HepG2 (cell line): ENCODE data around the gene MAPK13. TPM values are rescaled to one million over a fixed set of nuclear protein-coding genes. Genes with fewer than 3 reads are reported as not detected.

Source experiments
- AKAP8 ChIP-seq: sonication (generic); formaldehyde crosslinking; IDR thresholded peaks from 2 replicates; pipeline ENCODE4 v1.5.1; 2020; ENCODE audit warnings: mild to moderate bottlenecking, missing genetic modification reagents
- BCL3 ChIP-seq: sonication (generic); formaldehyde crosslinking; IDR thresholded peaks from 2 replicates; pipeline ENCODE4 v1.5.1; 2020; ENCODE audit warnings: mild to moderate bottlenecking, missing genetic modification reagents, moderate library complexity
- EP300 ChIP-seq, 3 experiments: sonication (generic) in 1 of 3; formaldehyde crosslinking in 1 of 3; IDR thresholded peaks; 2 replicates each; pipeline versions ENCODE4 v1.5.1 to v1.6.1; 2011 to 2020; ENCODE audit warnings: low read depth in 2 of 3, low read length in 2 of 3, borderline replicate concordance in 1 of 3, improper control_type of control experiment in 1 of 3, mild to moderate bottlenecking in 1 of 3, missing genetic modification reagents in 1 of 3, moderate library complexity in 1 of 3
- FOXA3 ChIP-seq: IDR thresholded peaks from 2 replicates; pipeline ENCODE4 v1.6.1; 2016; ENCODE audit warnings: missing genetic modification reagents, missing compliant biosample characterization
- FOXO1 ChIP-seq: sonication (generic); formaldehyde crosslinking; IDR thresholded peaks from 2 replicates; pipeline ENCODE4 v1.4.0; 2020; ENCODE audit warnings: missing genetic modification reagents
- HOXA9 ChIP-seq: sonication (generic); formaldehyde crosslinking; IDR thresholded peaks from 2 replicates; pipeline ENCODE4 v1.8.1; 2022; ENCODE audit warnings: missing genetic modification reagents, mild to moderate bottlenecking, moderate library complexity, borderline replicate concordance
- JARID2 ChIP-seq: sonication (generic); formaldehyde crosslinking; IDR thresholded peaks from 2 replicates; pipeline ENCODE4 v1.8.1; 2023; ENCODE audit warnings: missing genetic modification reagents, inconsistent platforms; ENCODE audit not compliant: insufficient replicate concordance
- KDM2A ChIP-seq: sonication (generic); formaldehyde crosslinking; IDR thresholded peaks from 2 replicates; pipeline ENCODE4 v1.4.0; 2020; ENCODE audit warnings: low read depth, missing genetic modification reagents, borderline replicate concordance
- KLF6 ChIP-seq: IDR thresholded peaks from 2 replicates; pipeline ENCODE4 v1.8.0; 2016; ENCODE audit warnings: missing biosample characterization, missing genetic modification reagents
- MAF1 ChIP-seq: sonication (generic); formaldehyde crosslinking; IDR thresholded peaks from 2 replicates; pipeline ENCODE4 v1.5.0; 2020; ENCODE audit warnings: missing genetic modification reagents, borderline replicate concordance
- ONECUT2 ChIP-seq: sonication (generic); formaldehyde crosslinking; IDR thresholded peaks from 2 replicates; pipeline ENCODE4 v1.4.0; 2020; ENCODE audit warnings: missing genetic modification reagents
- PATZ1 ChIP-seq: sonication (generic); formaldehyde crosslinking; IDR thresholded peaks from 2 replicates; pipeline ENCODE4 v1.4.0; 2020; ENCODE audit warnings: missing genetic modification reagents
- RORA ChIP-seq: sonication (generic); formaldehyde crosslinking; IDR thresholded peaks from 2 replicates; pipeline ENCODE4 v1.5.0; 2020; ENCODE audit warnings: mild to moderate bottlenecking, missing genetic modification reagents, moderate library complexity
- SMAD1 ChIP-seq: sonication (generic); formaldehyde crosslinking; IDR thresholded peaks from 2 replicates; pipeline ENCODE4 v1.4.0; 2020; ENCODE audit warnings: missing genetic modification reagents, low read depth, mild to moderate bottlenecking, borderline replicate concordance
- SRF ChIP-seq: IDR thresholded peaks from 2 replicates; pipeline ENCODE4 v1.6.1; 2011; ENCODE audit warnings: mild to moderate bottlenecking, low read depth, low read length, moderate library complexity
- SRY ChIP-seq: sonication (generic); formaldehyde crosslinking; IDR thresholded peaks from 2 replicates; pipeline ENCODE4 v1.8.0; 2022; ENCODE audit warnings: mild to moderate bottlenecking, missing genetic modification reagents
- ZFP37 ChIP-seq: sonication (generic); formaldehyde crosslinking; IDR thresholded peaks from 2 replicates; pipeline ENCODE4 v1.4.0; 2020; ENCODE audit warnings: missing genetic modification reagents, borderline replicate concordance
- ZNF101 ChIP-seq: sonication (generic); formaldehyde crosslinking; IDR thresholded peaks from 2 replicates; pipeline ENCODE4 v1.4.0; 2020; ENCODE audit warnings: mild to moderate bottlenecking, low read depth, missing genetic modification reagents, borderline replicate concordance
- ZNF383 ChIP-seq: sonication (generic); formaldehyde crosslinking; IDR thresholded peaks from 2 replicates; pipeline ENCODE4 v1.4.0; 2020; ENCODE audit warnings: missing genetic modification reagents, mild to moderate bottlenecking, borderline replicate concordance
- ZNF616 ChIP-seq: sonication (generic); formaldehyde crosslinking; IDR thresholded peaks from 2 replicates; pipeline ENCODE4 v1.5.0; 2020; ENCODE audit warnings: low read depth, mild to moderate bottlenecking, missing genetic modification reagents
- polyA plus RNA-seq, 8 experiments: library from polyadenylated mRNA; depleted of rRNA in 3 of 8; stranded (reverse) in 7 of 8; unstranded in 1 of 8; fragments of >200 nt; fragmentation: Illumina TruSeq in 4 of 8; extraction: Trizol in 4 of 8; gene quantifications; 2 replicates each; pipeline versions ENCODE4 v1.2.1 to v1.2.3, GENCODE V29; 2011 to 2016; ENCODE audit warnings: low read depth in 4 of 8, missing spikeins in 1 of 8, mixed read lengths in 1 of 8; ENCODE audit not compliant: insufficient read depth in 1 of 8
- total RNA-seq, 5 experiments: library from RNA; depleted of rRNA; stranded (reverse); fragments of >200 nt; fragmentation: Illumina TruSeq; extraction: Trizol; gene quantifications; 2 replicates each; pipeline ENCODE4 v1.2.3, GENCODE V29; 2016; ENCODE audit warnings: low read depth in 1 of 5
- TF ChIP-seq, protein P1 (sequence below): sonication (generic); formaldehyde crosslinking; IDR thresholded peaks from 2 replicates; pipeline ENCODE4 v1.9.0; 2022; ENCODE audit warnings: low read depth, missing genetic modification reagents
- TF ChIP-seq, protein P2 (sequence below): sonication (generic); formaldehyde crosslinking; IDR thresholded peaks from 2 replicates; pipeline ENCODE4 v1.9.0; 2021; ENCODE audit warnings: missing genetic modification reagents, mild to moderate bottlenecking, borderline replicate concordance

The MAPK13 gene
- total and polyA plus RNA-seq, 2 of the 13 experiments (the other 11 are each of a cell fraction or from before 2014, with no cell fraction given), result 12.7 to 43.4 TPM

GRCh38 chr6:36132246-36132895 is 2.1 kb downstream of the MAPK13 start (continued):
- no peak for TF ChIP-seq EP300 (IDR thresholded peaks at IDR 0.05; ENCODE audit: low read depth in 2 of 2, low read length in 2 of 2)
- TF ChIP-seq EP300 (CRISPR knock-in tag; IDR thresholded peaks at IDR 0.05; ENCODE audit: borderline replicate concordance), result no peak
- no peak for TF ChIP-seq JARID2 (CRISPR knock-in tag)
- TF ChIP-seq SRF, result no peak
- TF ChIP-seq FOXA3, result no peak
- no peak for TF ChIP-seq RORA
- TF ChIP-seq PATZ1 (CRISPR knock-in tag), result no peak
- TF ChIP-seq, protein P1, sequence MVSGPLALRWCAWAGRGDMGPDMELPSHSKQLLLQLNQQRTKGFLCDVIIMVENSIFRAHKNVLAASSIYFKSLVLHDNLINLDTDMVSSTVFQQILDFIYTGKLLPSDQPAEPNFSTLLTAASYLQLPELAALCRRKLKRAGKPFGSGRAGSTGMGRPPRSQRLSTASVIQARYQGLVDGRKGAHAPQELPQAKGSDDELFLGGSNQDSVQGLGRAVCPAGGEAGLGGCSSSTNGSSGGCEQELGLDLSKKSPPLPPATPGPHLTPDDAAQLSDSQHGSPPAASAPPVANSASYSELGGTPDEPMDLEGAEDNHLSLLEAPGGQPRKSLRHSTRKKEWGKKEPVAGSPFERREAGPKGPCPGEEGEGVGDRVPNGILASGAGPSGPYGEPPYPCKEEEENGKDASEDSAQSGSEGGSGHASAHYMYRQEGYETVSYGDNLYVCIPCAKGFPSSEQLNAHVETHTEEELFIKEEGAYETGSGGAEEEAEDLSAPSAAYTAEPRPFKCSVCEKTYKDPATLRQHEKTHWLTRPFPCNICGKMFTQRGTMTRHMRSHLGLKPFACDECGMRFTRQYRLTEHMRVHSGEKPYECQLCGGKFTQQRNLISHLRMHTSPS (CRISPR knock-in tag), result no peak
- TF ChIP-seq FOXO1, result no peak
- no peak for TF ChIP-seq KDM2A (CRISPR knock-in tag)
- no peak for TF ChIP-seq ZFP37 (CRISPR knock-in tag)
- no peak for TF ChIP-seq SRY
- TF ChIP-seq, protein P2, sequence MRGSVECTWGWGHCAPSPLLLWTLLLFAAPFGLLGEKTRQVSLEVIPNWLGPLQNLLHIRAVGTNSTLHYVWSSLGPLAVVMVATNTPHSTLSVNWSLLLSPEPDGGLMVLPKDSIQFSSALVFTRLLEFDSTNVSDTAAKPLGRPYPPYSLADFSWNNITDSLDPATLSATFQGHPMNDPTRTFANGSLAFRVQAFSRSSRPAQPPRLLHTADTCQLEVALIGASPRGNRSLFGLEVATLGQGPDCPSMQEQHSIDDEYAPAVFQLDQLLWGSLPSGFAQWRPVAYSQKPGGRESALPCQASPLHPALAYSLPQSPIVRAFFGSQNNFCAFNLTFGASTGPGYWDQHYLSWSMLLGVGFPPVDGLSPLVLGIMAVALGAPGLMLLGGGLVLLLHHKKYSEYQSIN (CRISPR knock-in tag), result no peak
- no peak for TF ChIP-seq KLF6
- 0 out of 2 replicates have a peak, but pooled peaks have one; percentile 32 for TF ChIP-seq ZNF101 (CRISPR knock-in tag)
- TF ChIP-seq ZNF383 (CRISPR knock-in tag), result 0 out of 2 replicates have a peak, but pooled peaks have one; percentile 47
- no peak for TF ChIP-seq BCL3 (CRISPR knock-in tag)
- no peak for TF ChIP-seq SMAD1 (CRISPR knock-in tag)
- no peak for TF ChIP-seq MAF1 (CRISPR knock-in tag)
- no peak for TF ChIP-seq HOXA9 (CRISPR knock-in tag)
- TF ChIP-seq ONECUT2 (CRISPR knock-in tag), result no peak
- TF ChIP-seq ZNF616 (CRISPR knock-in tag), result no peak
- no peak for TF ChIP-seq AKAP8 (CRISPR knock-in tag)
